Neuronal stem cell (in vitro differentiated cells): ENCODE measurements around the gene C1orf198.

ENCODE experiments used
- DNase-seq: peaks from one replicate; pipeline ENCODE4 v3.0.0-alpha.2; 2013; ENCODE audit warnings: low spot score
- H2AFZ ChIP-seq: one replicate; pipeline ENCODE4 v1.6.1; 2013; ENCODE audit warnings: mild to moderate bottlenecking, low read length, inconsistent platforms
- H2AK5ac ChIP-seq: 2 replicates; pipeline ENCODE4 v1.6.1; 2013; ENCODE audit warnings: low read depth, mild to moderate bottlenecking, inconsistent platforms, low read length, moderate library complexity, mixed read lengths
- H2BK120ac ChIP-seq: 2 replicates; pipeline ENCODE4 v1.6.1; 2013; ENCODE audit warnings: low read depth, mild to moderate bottlenecking, inconsistent platforms, low read length, moderate library complexity, mixed read lengths
- H2BK12ac ChIP-seq: one replicate; pipeline ENCODE4 v1.6.1; 2013; ENCODE audit warnings: low read length, inconsistent platforms
- H2BK15ac ChIP-seq: 2 replicates; pipeline ENCODE4 v1.6.1; 2013; ENCODE audit warnings: mild to moderate bottlenecking, low read length, inconsistent platforms, mixed read lengths
- H2BK5ac ChIP-seq: one replicate; pipeline ENCODE4 v1.6.1; 2013; ENCODE audit warnings: inconsistent platforms, mild to moderate bottlenecking, low read length, moderate library complexity
- H3K14ac ChIP-seq: one replicate; pipeline ENCODE4 v1.6.1; 2013; ENCODE audit warnings: low read length, inconsistent platforms
- H3K18ac ChIP-seq: 2 replicates; pipeline ENCODE4 v1.6.1; 2013; ENCODE audit warnings: low read length, inconsistent platforms
- H3K23ac ChIP-seq: 2 replicates; pipeline ENCODE4 v1.6.1; 2013; ENCODE audit warnings: low read depth, mild to moderate bottlenecking, mixed read lengths, low read length, inconsistent platforms; ENCODE audit not compliant: poor library complexity
- H3K27ac ChIP-seq: replicated peaks from 3 replicates; pipeline ENCODE4 v1.5.1; 2013; ENCODE audit warnings: low read length, inconsistent platforms
- H3K27me3 ChIP-seq, 3 experiments: 2 replicates each; pipeline ENCODE4 v1.6.1; 2013; ENCODE audit warnings: low read length in 3 of 3, mild to moderate bottlenecking in 2 of 3, inconsistent platforms in 1 of 3, low read depth in 1 of 3, mixed read lengths in 1 of 3, moderate library complexity in 1 of 3; ENCODE audit not compliant: control insufficient read depth in 3 of 3, insufficient read depth in 3 of 3
- H3K36me3 ChIP-seq, 2 donors: replicated peaks in 1 of 2; 2 replicates each; pipeline ENCODE4 v1.6.1; 2013; ENCODE audit warnings: low read length in 2 of 2; ENCODE audit not compliant: control insufficient read depth in 2 of 2, insufficient read depth in 2 of 2
- H3K4ac ChIP-seq: 2 replicates; pipeline ENCODE4 v1.6.1; 2013; ENCODE audit warnings: inconsistent platforms, mild to moderate bottlenecking, low read length, moderate library complexity
- H3K4me1 ChIP-seq, 2 donors: 1 replicate in 1 of 2; 2 replicates in 1 of 2; pipeline ENCODE4 v1.6.1; 2013; ENCODE audit warnings: low read length in 2 of 2, low read depth in 1 of 2; ENCODE audit not compliant: control insufficient read depth in 2 of 2, insufficient read depth in 1 of 2
- H3K4me2 ChIP-seq: one replicate; pipeline ENCODE4 v1.6.1; 2013; ENCODE audit warnings: mild to moderate bottlenecking, low read length, inconsistent platforms; ENCODE audit not compliant: insufficient read depth, poor library complexity, severe bottlenecking
- H3K4me3 ChIP-seq, 2 donors: 2 replicates each; pipeline ENCODE4 v1.5.1; 2013; ENCODE audit warnings: low read length in 2 of 2, mild to moderate bottlenecking in 2 of 2, inconsistent platforms in 1 of 2, moderate library complexity in 1 of 2
- H3K79me1 ChIP-seq: one replicate; pipeline ENCODE4 v1.6.1; 2013; ENCODE audit warnings: low read depth, mild to moderate bottlenecking, inconsistent platforms, low read length, moderate library complexity
- H3K9ac ChIP-seq: one replicate; pipeline ENCODE4 v1.6.1; 2013; ENCODE audit warnings: mild to moderate bottlenecking, low read depth, low read length, inconsistent platforms; ENCODE audit not compliant: poor library complexity
- H3K9me3 ChIP-seq, 2 donors: replicated peaks in 1 of 2; 2 replicates each; pipeline versions ENCODE3 to v1.6.1; 2013; ENCODE audit warnings: low read length in 2 of 2, mild to moderate bottlenecking in 2 of 2, inconsistent platforms in 1 of 2, low read depth in 1 of 2, mixed read lengths in 1 of 2, moderate library complexity in 1 of 2; ENCODE audit not compliant: control insufficient read depth in 2 of 2, insufficient read depth in 1 of 2
- H4K8ac ChIP-seq: one replicate; pipeline ENCODE4 v1.6.1; 2013; ENCODE audit warnings: low read depth, mild to moderate bottlenecking, inconsistent platforms, low read length, moderate library complexity
- H4K91ac ChIP-seq: one replicate; pipeline ENCODE4 v1.6.1; 2013; ENCODE audit warnings: low read length, low read depth, mild to moderate bottlenecking, inconsistent platforms; ENCODE audit not compliant: poor library complexity
- WGBS, 2 donors: extraction: QIAGEN DNeasy Blood & Tissue Kit; methylation state at CpG; one replicate each; pipeline ENCODE4 v1.1.7; 2013; ENCODE audit warnings: missing lambda C conversion rate in 2 of 2, mixed read lengths in 1 of 2; ENCODE audit not compliant: insufficient read length in 2 of 2, insufficient replicate concordance in 1 of 2; ENCODE audit errors: extremely low coverage in 2 of 2; 5-methylcytosine and 5-hydroxymethylcytosine counted together

Gene C1orf198

GRCh38 chr1:230877146-230877923, 9.0 kb upstream of the C1orf198 start:
- H2AFZ ChIP-seq: no peak overlapping the region

DNA sequence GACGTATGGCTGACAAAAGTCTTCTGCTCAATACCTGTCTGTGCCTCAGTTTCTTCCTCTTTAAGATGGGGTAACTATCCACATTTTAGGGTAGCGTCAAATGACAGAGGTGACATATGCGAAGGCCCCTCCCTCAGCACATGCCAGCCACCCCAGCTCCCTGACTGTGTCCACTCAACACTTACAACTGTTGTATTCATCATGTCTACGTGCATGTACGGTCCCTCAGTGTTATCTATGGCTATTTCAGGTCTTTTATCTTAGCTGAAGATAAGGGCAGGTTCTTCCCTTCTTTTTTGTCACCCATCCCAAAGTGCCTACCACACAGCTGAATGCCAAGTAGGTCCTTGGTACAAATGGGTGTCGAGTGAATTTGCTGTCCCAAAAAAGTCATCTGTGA, 8.3 kb upstream of the C1orf198 start:
- Histone ChIP-seq H3K4me2 (no peak overlapping the region), H2BK15ac (peak overlapping the region; percentile 80), H3K18ac (no peak overlapping the region), H2BK5ac (peak overlapping the region; percentile 35), H3K27me3 (no peaks in the 10 kb centered on the region), H2BK120ac (no peak overlapping the region), H2AFZ (no peak overlapping the region), H3K27ac (no peak overlapping the region), H3K79me1 (no peaks in the 10 kb centered on the region), H2BK12ac (no peak overlapping the region), H3K4me3 (no peak overlapping the region), H3K4me1 (peaks cover 10 to 14% of the 10 kb centered on the region in 2 donors), H4K8ac (no peak overlapping the region), H3K23ac (no peak overlapping the region), H3K36me3 (no peaks in the 10 kb centered on the region), H4K91ac (peak overlapping the region; percentile 20), H3K14ac (no peak overlapping the region), H3K4ac (no peak overlapping the region), H3K9ac (no peak overlapping the region), H2AK5ac (no peak overlapping the region), H3K9me3 (no peaks in the 10 kb centered on the region)
- WGBS, 2 donors: no CpG with 5 or more reads among the region's 6 CpGs
- DNase-seq: no peak

More at GRCh38 chr1:230877146-230877923, 9.0 kb upstream of the C1orf198 start:
- Histone ChIP-seq H2AK5ac (no peak overlapping the region), H3K79me1 (no peaks in the 10 kb centered on the region), H3K9me3 (no peaks in the 10 kb centered on the region), H3K9ac (no peak overlapping the region), H2BK15ac (peak overlapping the region; percentile 80), H3K4me3 (no peak overlapping the region), H3K18ac (peak overlapping the region; percentile 76), H3K27me3 (no peaks in the 10 kb centered on the region), H3K14ac (no peak overlapping the region), H3K23ac (peak overlapping the region; percentile 76), H3K4ac (no peak overlapping the region), H3K4me2 (no peak overlapping the region), H3K27ac (no peak overlapping the region), H2BK120ac (peak overlapping the region; percentile 63), H3K4me1 (peaks cover 10 to 14% of the 10 kb centered on the region in 2 donors), H4K91ac (peak overlapping the region; percentile 20), H2BK5ac (peak overlapping the region; percentile 35), H2BK12ac (peak overlapping the region; percentile 24), H4K8ac (no peak overlapping the region), H3K36me3 (no peaks in the 10 kb centered on the region)
- no CpG with 5 or more reads among the region's 14 CpGs for WGBS, 2 donors
- no peak for DNase-seq

GRCh38 chr1:230875370-230875769, 7.0 kb upstream of the C1orf198 start:
- Histone ChIP-seq H3K4me3 (no peak overlapping the region), H2BK12ac (no peak overlapping the region), H3K4me2 (no peak overlapping the region), H3K9ac (no peak overlapping the region), H3K27me3 (no peaks in the 10 kb centered on the region), H2BK120ac (no peak overlapping the region), H3K14ac (no peak overlapping the region), H3K79me1 (no peaks in the 10 kb centered on the region), H3K18ac (no peak overlapping the region), H2BK15ac (no peak overlapping the region), H3K4ac (no peak overlapping the region), H3K27ac (no peak overlapping the region), H2AFZ (no peak overlapping the region), H3K23ac (no peak overlapping the region), H2BK5ac (no peak overlapping the region), H3K4me1 (peaks cover 10 to 14% of the 10 kb centered on the region in 2 donors), H2AK5ac (peak overlapping the region; percentile 19), H4K8ac (no peak overlapping the region), H3K9me3 (no peaks in the 10 kb centered on the region), H4K91ac (no peak overlapping the region), H3K36me3 (no peaks in the 10 kb centered on the region)
- no peak for DNase-seq
- WGBS, 2 donors: no CpG with 5 or more reads among the region's 8 CpGs

- no peaks in the 10 kb centered on the region for H3K9me3 ChIP-seq
- no peak overlapping the region for H3K4me2 ChIP-seq
- no peak overlapping the region for H3K4ac ChIP-seq
- H3K27me3 ChIP-seq: no peaks in the 10 kb centered on the region
- H3K4me3 ChIP-seq: no peak overlapping the region
- no peak overlapping the region for H2BK15ac ChIP-seq
- peaks cover 7 to 16% of the 10 kb centered on the region in 2 donors for H3K4me1 ChIP-seq
- peaks cover 0 to 4% of the 10 kb centered on the region in 2 donors for H3K36me3 ChIP-seq
- H2BK12ac ChIP-seq: no peak overlapping the region
- H3K27ac ChIP-seq: no peak overlapping the region
- no CpG with 5 or more reads among the region's 4 CpGs for WGBS, 2 donors
- no peak overlapping the region for H2BK120ac ChIP-seq
- no peak overlapping the region for H3K18ac ChIP-seq
- H2BK5ac ChIP-seq: no peak overlapping the region
- H3K23ac ChIP-seq: no peak overlapping the region
- H3K14ac ChIP-seq: no peak overlapping the region
- no peak overlapping the region for H4K91ac ChIP-seq
- H2AFZ ChIP-seq: no peak overlapping the region
- no peak overlapping the region for H2AK5ac ChIP-seq
- no peak overlapping the region for H3K9ac ChIP-seq
- H4K8ac ChIP-seq: no peak overlapping the region
- no peak for DNase-seq
- H3K79me1 ChIP-seq: peaks cover 3% of the 10 kb centered on the region
Measured at GRCh38 chr1:230870916-230871315, 2.6 kb upstream of the C1orf198 start.
